ENCODE data around the gene IL12RB2. TPM values are rescaled to one million over a fixed set of nuclear protein-coding genes. Genes with fewer than 3 reads are reported as not detected.
"Not testable (repeated sequence)": the region's sequence is repeated elsewhere in the genome, so short reads cannot be mapped to it uniquely, and the experiment has no call there.

The IL12RB2 gene
- total and polyA plus RNA-seq, 2 donors = 1.3 to 4.6 TPM

DNA sequence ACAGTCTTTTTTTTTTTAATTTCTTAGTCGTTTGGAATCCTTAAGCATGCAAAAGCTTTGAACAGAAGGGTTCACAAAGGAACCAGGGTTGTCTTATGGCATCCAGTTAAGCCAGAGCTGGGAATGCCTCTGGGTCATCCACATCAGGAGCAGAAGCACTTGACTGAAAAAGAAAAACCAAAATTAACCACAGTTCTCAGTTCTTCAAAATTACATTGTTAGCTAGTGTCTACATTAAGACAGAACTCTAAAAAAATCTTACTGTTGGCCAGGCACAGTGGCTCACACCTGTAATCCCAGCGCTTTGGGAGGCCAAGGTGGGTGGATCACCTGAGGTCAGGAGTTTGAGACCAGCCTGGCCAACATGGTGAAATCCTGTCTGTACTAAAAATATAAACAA is 105.4 kb downstream of the IL12RB2 start:
- H3K36me3 ChIP-seq (ENCODE audit: control insufficient read depth in 2 of 2, insufficient read depth in 2 of 2, low read length in 1 of 2) = peaks cover 35 to 77% of the 10 kb centered on the region in 2 donors
- not testable (repeated sequence) for H3K4me3 ChIP-seq (ENCODE audit: low read length in 2 of 2); H3K27me3 ChIP-seq (ENCODE audit: control insufficient read depth in 2 of 2, insufficient read depth in 1 of 2, low read length in 1 of 2); H3K9me3 ChIP-seq (ENCODE audit: control insufficient read depth in 2 of 2, insufficient read depth in 1 of 2, low read length in 1 of 2); H3K27ac ChIP-seq (ENCODE audit: low read depth in 1 of 2, low read length in 1 of 2); H3K4me1 ChIP-seq (ENCODE audit: control insufficient read depth in 2 of 2, insufficient read depth in 2 of 2, low read length in 2 of 2); DNase-seq (ENCODE audit: low read depth in 6 of 9, low spot score in 9 of 9)
- WGBS = 88% methylated on average over 2 of the region's 2 CpGs

DNA sequence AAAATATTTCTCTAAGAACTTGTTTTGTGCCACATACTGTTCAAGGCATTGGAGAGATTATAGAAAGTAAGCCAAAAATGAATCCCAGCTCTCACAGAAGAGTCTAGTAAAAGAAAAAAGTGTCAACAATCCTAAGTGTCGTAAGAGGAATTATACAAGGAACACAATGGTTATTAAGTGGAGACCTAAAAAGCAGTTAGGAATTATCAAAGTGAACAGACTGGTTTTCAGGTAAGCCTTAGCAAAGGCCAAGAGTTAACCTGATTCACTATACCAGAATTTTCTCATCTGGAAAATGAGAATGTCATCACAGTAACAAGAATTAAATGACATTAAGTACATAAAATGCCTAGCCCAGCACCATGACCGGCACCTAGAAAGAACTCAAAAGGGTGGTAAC is 106.9 kb downstream of the IL12RB2 start:
- H3K27ac ChIP-seq (ENCODE audit: low read depth in 1 of 2, low read length in 1 of 2) = no peak overlapping the region
- 96% methylated on average over 2 of the region's 2 CpGs for WGBS
- H3K36me3 ChIP-seq (ENCODE audit: control insufficient read depth in 2 of 2, insufficient read depth in 2 of 2, low read length in 1 of 2) = peaks cover 32 to 83% of the 10 kb centered on the region in 2 donors
- H3K27me3 ChIP-seq (ENCODE audit: control insufficient read depth in 2 of 2, insufficient read depth in 1 of 2, low read length in 1 of 2) = no peaks in the 10 kb centered on the region
- no peak for DNase-seq (ENCODE audit: low read depth in 6 of 9, low spot score in 9 of 9)
- H3K9me3 ChIP-seq (ENCODE audit: control insufficient read depth in 2 of 2, insufficient read depth in 1 of 2, low read length in 1 of 2) = no peaks in the 10 kb centered on the region
- no peaks in the 10 kb centered on the region for H3K4me1 ChIP-seq (ENCODE audit: control insufficient read depth in 2 of 2, insufficient read depth in 2 of 2, low read length in 2 of 2)
- H3K4me3 ChIP-seq (ENCODE audit: low read length in 2 of 2) = no peak overlapping the region

- no peaks in the 10 kb centered on the region for H3K9me3 ChIP-seq (ENCODE audit: control insufficient read depth in 2 of 2, insufficient read depth in 1 of 2, low read length in 1 of 2)
- H3K4me1 ChIP-seq (ENCODE audit: control insufficient read depth in 2 of 2, insufficient read depth in 2 of 2, low read length in 2 of 2) = no peaks in the 10 kb centered on the region
- H3K4me3 ChIP-seq (ENCODE audit: low read length in 2 of 2) = no peak overlapping the region
- WGBS = 96% methylated on average over 13 of the region's 13 CpGs
- no peaks in the 10 kb centered on the region for H3K27me3 ChIP-seq (ENCODE audit: control insufficient read depth in 2 of 2, insufficient read depth in 1 of 2, low read length in 1 of 2)
- peaks cover 32 to 83% of the 10 kb centered on the region in 2 donors for H3K36me3 ChIP-seq (ENCODE audit: control insufficient read depth in 2 of 2, insufficient read depth in 2 of 2, low read length in 1 of 2)
- DNase-seq (ENCODE audit: low read depth in 6 of 9, low spot score in 9 of 9) = no peak
- H3K27ac ChIP-seq (ENCODE audit: low read depth in 1 of 2, low read length in 1 of 2) = no peak overlapping the region
Observed at GRCh38 chr1:67415041-67415440, 107.4 kb downstream of the IL12RB2 start.

GRCh38 chr1:67417733-67418132 is 110.1 kb downstream of the IL12RB2 start:
- not testable (repeated sequence) for H3K27me3 ChIP-seq (ENCODE audit: control insufficient read depth in 2 of 2, insufficient read depth in 1 of 2, low read length in 1 of 2); H3K27ac ChIP-seq (ENCODE audit: low read depth in 1 of 2, low read length in 1 of 2); H3K9me3 ChIP-seq (ENCODE audit: control insufficient read depth in 2 of 2, insufficient read depth in 1 of 2, low read length in 1 of 2); DNase-seq (ENCODE audit: low read depth in 6 of 9, low spot score in 9 of 9); H3K4me1 ChIP-seq (ENCODE audit: control insufficient read depth in 2 of 2, insufficient read depth in 2 of 2, low read length in 2 of 2); H3K4me3 ChIP-seq (ENCODE audit: low read length in 2 of 2)
- peaks cover 39 to 91% of the 10 kb centered on the region in 2 donors for H3K36me3 ChIP-seq (ENCODE audit: control insufficient read depth in 2 of 2, insufficient read depth in 2 of 2, low read length in 1 of 2)
- WGBS = 95% methylated on average over 4 of the region's 4 CpGs

GRCh38 chr1:67418839-67419586 is 111.3 kb downstream of the IL12RB2 start:
- no peak overlapping the region for H3K27ac ChIP-seq (ENCODE audit: low read depth in 1 of 2, low read length in 1 of 2)
- WGBS = 95% methylated on average over 6 of the region's 6 CpGs
- H3K4me3 ChIP-seq (ENCODE audit: low read length in 2 of 2) = no peak overlapping the region
- no peaks in the 10 kb centered on the region for H3K9me3 ChIP-seq (ENCODE audit: control insufficient read depth in 2 of 2, insufficient read depth in 1 of 2, low read length in 1 of 2)
- DNase-seq (ENCODE audit: low read depth in 6 of 9, low spot score in 9 of 9) = no peak
- H3K36me3 ChIP-seq (ENCODE audit: control insufficient read depth in 2 of 2, insufficient read depth in 2 of 2, low read length in 1 of 2) = peaks cover 36 to 92% of the 10 kb centered on the region in 2 donors
- H3K4me1 ChIP-seq (ENCODE audit: control insufficient read depth in 2 of 2, insufficient read depth in 2 of 2, low read length in 2 of 2) = no peaks in the 10 kb centered on the region
- H3K27me3 ChIP-seq (ENCODE audit: control insufficient read depth in 2 of 2, insufficient read depth in 1 of 2, low read length in 1 of 2) = no peaks in the 10 kb centered on the region

- peaks cover 29 to 91% of the 10 kb centered on the region in 2 donors for H3K36me3 ChIP-seq (ENCODE audit: control insufficient read depth in 2 of 2, insufficient read depth in 2 of 2, low read length in 1 of 2)
Observed at GRCh38 chr1:67420835-67421492, 113.3 kb downstream of the IL12RB2 start.

DNA sequence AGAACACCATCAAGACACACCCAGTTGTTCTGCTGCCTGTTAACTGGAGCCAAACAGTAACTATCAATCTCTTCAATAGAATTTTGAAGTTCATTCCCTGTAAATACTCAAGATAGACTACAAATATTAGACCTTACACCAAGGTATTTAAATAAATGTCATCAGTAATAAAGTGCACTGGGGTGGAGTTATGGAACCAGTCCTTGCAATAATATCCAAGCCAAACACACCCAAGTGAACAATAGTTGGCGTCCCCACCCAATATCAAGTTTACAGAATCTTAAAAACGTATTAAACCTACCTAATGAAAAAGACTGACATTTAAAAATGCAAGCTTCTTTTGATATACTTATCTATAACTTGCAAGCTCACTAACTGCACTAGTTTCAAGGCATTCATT is 119.8 kb downstream of the IL12RB2 start:
- H3K4me1 ChIP-seq (ENCODE audit: control insufficient read depth in 2 of 2, insufficient read depth in 2 of 2, low read length in 2 of 2) = peaks cover 0 to 11% of the 10 kb centered on the region in 2 donors

More at GRCh38 chr1:67420835-67421492, 113.3 kb downstream of the IL12RB2 start:
- Histone ChIP-seq H3K27ac (ENCODE audit: low read depth in 1 of 2, low read length in 1 of 2) (no peak overlapping the region), H3K9me3 (ENCODE audit: control insufficient read depth in 2 of 2, insufficient read depth in 1 of 2, low read length in 1 of 2) (no peaks in the 10 kb centered on the region), H3K27me3 (ENCODE audit: control insufficient read depth in 2 of 2, insufficient read depth in 1 of 2, low read length in 1 of 2) (no peaks in the 10 kb centered on the region), H3K4me3 (ENCODE audit: low read length in 2 of 2) (no peak overlapping the region), H3K4me1 (ENCODE audit: control insufficient read depth in 2 of 2, insufficient read depth in 2 of 2, low read length in 2 of 2) (peaks cover 0 to 3% of the 10 kb centered on the region in 2 donors)
- DNase-seq (ENCODE audit: low read depth in 6 of 9, low spot score in 9 of 9) = no peak

GRCh38 chr1:67427947-67428346 is 120.3 kb downstream of the IL12RB2 start:
- no peaks in the 10 kb centered on the region for H3K27me3 ChIP-seq (ENCODE audit: control insufficient read depth in 2 of 2, insufficient read depth in 1 of 2, low read length in 1 of 2)
- DNase-seq (ENCODE audit: low read depth in 6 of 9, low spot score in 9 of 9) = no peak
- peak overlapping the region; percentile 82 to 94 for H3K4me3 ChIP-seq (ENCODE audit: low read length in 2 of 2)
- H3K27ac ChIP-seq (ENCODE audit: low read depth in 1 of 2, low read length in 1 of 2) = no peak overlapping the region
- peaks cover 0 to 11% of the 10 kb centered on the region in 2 donors for H3K4me1 ChIP-seq (ENCODE audit: control insufficient read depth in 2 of 2, insufficient read depth in 2 of 2, low read length in 2 of 2)
- H3K36me3 ChIP-seq (ENCODE audit: control insufficient read depth in 2 of 2, insufficient read depth in 2 of 2, low read length in 1 of 2) = peaks cover 9 to 40% of the 10 kb centered on the region in 2 donors
- WGBS = 3% methylated on average over 3 of the region's 3 CpGs
- H3K9me3 ChIP-seq (ENCODE audit: control insufficient read depth in 2 of 2, insufficient read depth in 1 of 2, low read length in 1 of 2) = no peaks in the 10 kb centered on the region

More for the DNA sequence above, 119.8 kb downstream of the IL12RB2 start:
- H3K9me3 ChIP-seq (ENCODE audit: control insufficient read depth in 2 of 2, insufficient read depth in 1 of 2, low read length in 1 of 2) = no peaks in the 10 kb centered on the region
- WGBS = 8% methylated on average over 2 of the region's 2 CpGs
- no peak for DNase-seq (ENCODE audit: low read depth in 6 of 9, low spot score in 9 of 9)
- peaks cover 13 to 45% of the 10 kb centered on the region in 2 donors for H3K36me3 ChIP-seq (ENCODE audit: control insufficient read depth in 2 of 2, insufficient read depth in 2 of 2, low read length in 1 of 2)
- no peaks in the 10 kb centered on the region for H3K27me3 ChIP-seq (ENCODE audit: control insufficient read depth in 2 of 2, insufficient read depth in 1 of 2, low read length in 1 of 2)
- no peak overlapping the region for H3K27ac ChIP-seq (ENCODE audit: low read depth in 1 of 2, low read length in 1 of 2)
- peak overlapping the region; percentile 82 to 94 for H3K4me3 ChIP-seq (ENCODE audit: low read length in 2 of 2)

- DNase-seq (ENCODE audit: low read depth in 6 of 9, low spot score in 9 of 9) = peak in 5 of 9 donors; percentile 23 to 60 (median 34)
- H3K27me3 ChIP-seq (ENCODE audit: control insufficient read depth in 2 of 2, insufficient read depth in 1 of 2, low read length in 1 of 2) = no peaks in the 10 kb centered on the region
- peaks cover 0 to 17% of the 10 kb centered on the region in 2 donors for H3K4me1 ChIP-seq (ENCODE audit: control insufficient read depth in 2 of 2, insufficient read depth in 2 of 2, low read length in 2 of 2)
- H3K36me3 ChIP-seq (ENCODE audit: control insufficient read depth in 2 of 2, insufficient read depth in 2 of 2, low read length in 1 of 2) = peaks cover 5 to 29% of the 10 kb centered on the region in 2 donors
- peak overlapping the region; percentile 82 to 94 for H3K4me3 ChIP-seq (ENCODE audit: low read length in 2 of 2)
- under 1% methylated on average over 25 of the region's 25 CpGs for WGBS
- H3K9me3 ChIP-seq (ENCODE audit: control insufficient read depth in 2 of 2, insufficient read depth in 1 of 2, low read length in 1 of 2) = no peaks in the 10 kb centered on the region
- peak overlapping the region; percentile 44 to 82 for H3K27ac ChIP-seq (ENCODE audit: low read depth in 1 of 2, low read length in 1 of 2)
Observed at GRCh38 chr1:67429011-67429527, 121.4 kb downstream of the IL12RB2 start.
